ENCODE data around the gene ZCRB1.
"Not testable (repeated sequence)": the region's sequence is repeated elsewhere in the genome, so short reads cannot be mapped to it uniquely, and the experiment has no call there.

ZCRB1 gene

GRCh38 chr12:42343721-42344120 is 17.8 kb upstream of the ZCRB1 start:
- DNase-seq (ENCODE audit: low read depth), result no peak
- no peak overlapping the region for H3K4me3 ChIP-seq (ENCODE audit: control insufficient read depth, low read depth, low read length)
- TF ChIP-seq CTCF (IDR thresholded peaks at IDR 0.05; ENCODE audit: control insufficient read depth, insufficient read depth, low read depth, low read length, missing control alignments), result no peak

- DNase-seq (ENCODE audit: low read depth), result no peak
- H3K4me3 ChIP-seq (ENCODE audit: control insufficient read depth, low read depth, low read length), result no peak overlapping the region
- TF ChIP-seq CTCF (IDR thresholded peaks at IDR 0.05; ENCODE audit: control insufficient read depth, insufficient read depth, low read depth, low read length, missing control alignments), result no peak
Observed at GRCh38 chr12:42342028-42342427, 16.1 kb upstream of the ZCRB1 start.

- no peak for DNase-seq (ENCODE audit: low read depth)
- H3K4me3 ChIP-seq (ENCODE audit: control insufficient read depth, low read depth, low read length), result no peak overlapping the region
- no peak for TF ChIP-seq CTCF (IDR thresholded peaks at IDR 0.05; ENCODE audit: control insufficient read depth, insufficient read depth, low read depth, low read length, missing control alignments)
Observed at GRCh38 chr12:42338280-42338679, 12.4 kb upstream of the ZCRB1 start.

- TF ChIP-seq CTCF (IDR thresholded peaks at IDR 0.05; ENCODE audit: control insufficient read depth, insufficient read depth, low read depth, low read length, missing control alignments), result no peak
- no peak overlapping the region for H3K4me3 ChIP-seq (ENCODE audit: control insufficient read depth, low read depth, low read length)
- no peak for DNase-seq (ENCODE audit: low read depth)
Observed at GRCh38 chr12:42336286-42336685, 10.4 kb upstream of the ZCRB1 start.

GRCh38 chr12:42332301-42333285 is 6.7 kb upstream of the ZCRB1 start:
- no peak for DNase-seq (ENCODE audit: low read depth)
- peak; percentile 53 for TF ChIP-seq CTCF (IDR thresholded peaks at IDR 0.05; ENCODE audit: control insufficient read depth, insufficient read depth, low read depth, low read length, missing control alignments)
- H3K4me3 ChIP-seq (ENCODE audit: control insufficient read depth, low read depth, low read length), result no peak overlapping the region

GRCh38 chr12:42330097-42330496 is 4.2 kb upstream of the ZCRB1 start:
- not testable (repeated sequence) for H3K4me3 ChIP-seq (ENCODE audit: control insufficient read depth, low read depth, low read length); DNase-seq (ENCODE audit: low read depth)

GRCh38 chr12:42327227-42327590 is 1.3 kb upstream of the ZCRB1 start:
- TF ChIP-seq CTCF (IDR thresholded peaks at IDR 0.05; ENCODE audit: control insufficient read depth, insufficient read depth, low read depth, low read length, missing control alignments), result no peak
- no peak for DNase-seq (ENCODE audit: low read depth)
- peak overlapping the region; percentile 65 for H3K4me3 ChIP-seq (ENCODE audit: control insufficient read depth, low read depth, low read length)
